ENCODE data around the gene IRF4.

DNA sequence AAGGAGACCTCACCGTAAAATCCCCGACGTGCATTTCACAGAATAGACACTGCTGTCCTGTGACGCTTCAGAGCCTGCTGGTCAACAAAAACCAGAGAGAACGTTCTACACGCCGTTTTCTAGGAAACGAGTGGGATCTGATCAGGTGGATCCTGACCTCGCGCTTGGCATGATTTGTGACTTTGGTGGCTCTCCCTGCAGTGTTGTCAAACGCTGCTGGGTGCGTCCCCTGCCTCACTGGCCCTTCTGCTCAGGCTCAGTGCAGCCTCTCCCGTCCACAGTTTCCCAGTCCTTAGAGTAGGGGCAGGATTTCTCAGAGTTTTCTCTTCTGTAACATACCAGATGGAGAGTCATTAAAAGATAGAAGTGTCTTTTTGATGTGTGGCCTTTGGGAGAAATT, 27.6 kb upstream of the IRF4 start:
- TF ChIP-seq, protein P1, sequence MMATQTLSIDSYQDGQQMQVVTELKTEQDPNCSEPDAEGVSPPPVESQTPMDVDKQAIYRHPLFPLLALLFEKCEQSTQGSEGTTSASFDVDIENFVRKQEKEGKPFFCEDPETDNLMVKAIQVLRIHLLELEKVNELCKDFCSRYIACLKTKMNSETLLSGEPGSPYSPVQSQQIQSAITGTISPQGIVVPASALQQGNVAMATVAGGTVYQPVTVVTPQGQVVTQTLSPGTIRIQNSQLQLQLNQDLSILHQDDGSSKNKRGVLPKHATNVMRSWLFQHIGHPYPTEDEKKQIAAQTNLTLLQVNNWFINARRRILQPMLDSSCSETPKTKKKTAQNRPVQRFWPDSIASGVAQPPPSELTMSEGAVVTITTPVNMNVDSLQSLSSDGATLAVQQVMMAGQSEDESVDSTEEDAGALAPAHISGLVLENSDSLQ (IDR thresholded peaks at IDR 0.05): no peak
- TF ChIP-seq FOXM1 (IDR thresholded peaks at IDR 0.05; ENCODE audit: borderline replicate concordance) (no peak), BHLHE40 (IDR thresholded peaks at IDR 0.05; ENCODE audit: borderline replicate concordance) (no peak), ELF4 (IDR thresholded peaks at IDR 0.05) (no peak), SP1 (IDR thresholded peaks at IDR 0.05) (no peak), LEF1 (IDR thresholded peaks at IDR 0.05; ENCODE audit: borderline replicate concordance) (no peak), ZNF384 (IDR thresholded peaks at IDR 0.05) (no peak), ARNT (IDR thresholded peaks at IDR 0.05) (no peak)

Data from HEK293T (cell line).